ENCODE results near the gene ASTN2.

ASTN2 gene

DNA sequence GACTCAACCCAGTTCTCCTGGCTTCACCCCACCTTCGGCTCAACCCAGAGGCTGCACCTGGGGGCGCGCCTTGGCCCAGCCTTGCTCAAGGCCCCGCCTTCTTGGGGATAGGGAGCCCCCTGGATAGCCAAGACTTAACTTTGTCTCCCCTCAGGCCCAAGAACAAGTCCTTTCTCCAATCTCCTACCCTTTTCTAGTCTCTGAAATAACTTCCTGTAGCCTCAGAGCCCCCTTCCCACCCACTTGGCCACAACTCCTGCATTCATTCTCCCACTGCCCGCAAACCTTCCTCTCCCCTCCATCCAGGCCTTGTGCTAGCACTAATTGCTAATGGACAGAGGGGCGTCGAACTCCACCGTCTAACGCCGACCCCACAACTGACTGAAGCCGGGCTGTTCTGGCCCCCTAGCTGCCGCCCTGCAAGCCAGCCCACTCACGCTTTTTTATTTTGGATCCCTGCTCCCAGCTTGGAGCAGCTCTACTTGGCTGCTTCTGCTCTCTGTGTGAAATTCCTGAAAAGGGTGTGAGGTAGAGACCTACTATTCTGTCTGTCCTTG lies 579 bp upstream of the ASTN2 start:
- TF ChIP-seq FOXP2 (optimal IDR thresholded peaks at IDR 0.05; ENCODE audit: borderline replicate concordance, extremely low read depth, extremely low read length, insufficient read depth) = no peak
- no peak for TF ChIP-seq SIN3A (IDR thresholded peaks at IDR 0.05; ENCODE audit: borderline replicate concordance, insufficient read depth, low read length)
- no peak for TF ChIP-seq POLR2AphosphoS5 (IDR thresholded peaks at IDR 0.05; ENCODE audit: low read depth, low read length)
- TF ChIP-seq, protein P1, sequence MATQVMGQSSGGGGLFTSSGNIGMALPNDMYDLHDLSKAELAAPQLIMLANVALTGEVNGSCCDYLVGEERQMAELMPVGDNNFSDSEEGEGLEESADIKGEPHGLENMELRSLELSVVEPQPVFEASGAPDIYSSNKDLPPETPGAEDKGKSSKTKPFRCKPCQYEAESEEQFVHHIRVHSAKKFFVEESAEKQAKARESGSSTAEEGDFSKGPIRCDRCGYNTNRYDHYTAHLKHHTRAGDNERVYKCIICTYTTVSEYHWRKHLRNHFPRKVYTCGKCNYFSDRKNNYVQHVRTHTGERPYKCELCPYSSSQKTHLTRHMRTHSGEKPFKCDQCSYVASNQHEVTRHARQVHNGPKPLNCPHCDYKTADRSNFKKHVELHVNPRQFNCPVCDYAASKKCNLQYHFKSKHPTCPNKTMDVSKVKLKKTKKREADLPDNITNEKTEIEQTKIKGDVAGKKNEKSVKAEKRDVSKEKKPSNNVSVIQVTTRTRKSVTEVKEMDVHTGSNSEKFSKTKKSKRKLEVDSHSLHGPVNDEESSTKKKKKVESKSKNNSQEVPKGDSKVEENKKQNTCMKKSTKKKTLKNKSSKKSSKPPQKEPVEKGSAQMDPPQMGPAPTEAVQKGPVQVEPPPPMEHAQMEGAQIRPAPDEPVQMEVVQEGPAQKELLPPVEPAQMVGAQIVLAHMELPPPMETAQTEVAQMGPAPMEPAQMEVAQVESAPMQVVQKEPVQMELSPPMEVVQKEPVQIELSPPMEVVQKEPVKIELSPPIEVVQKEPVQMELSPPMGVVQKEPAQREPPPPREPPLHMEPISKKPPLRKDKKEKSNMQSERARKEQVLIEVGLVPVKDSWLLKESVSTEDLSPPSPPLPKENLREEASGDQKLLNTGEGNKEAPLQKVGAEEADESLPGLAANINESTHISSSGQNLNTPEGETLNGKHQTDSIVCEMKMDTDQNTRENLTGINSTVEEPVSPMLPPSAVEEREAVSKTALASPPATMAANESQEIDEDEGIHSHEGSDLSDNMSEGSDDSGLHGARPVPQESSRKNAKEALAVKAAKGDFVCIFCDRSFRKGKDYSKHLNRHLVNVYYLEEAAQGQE (IDR thresholded peaks at IDR 0.05; ENCODE audit: insufficient read depth in 1 of 2, low read depth in 2 of 2, low read length in 2 of 2) = no peak
- no peak for TF ChIP-seq TAF1 (IDR thresholded peaks at IDR 0.05; ENCODE audit: borderline replicate concordance, insufficient read depth, low read length)

DNA sequence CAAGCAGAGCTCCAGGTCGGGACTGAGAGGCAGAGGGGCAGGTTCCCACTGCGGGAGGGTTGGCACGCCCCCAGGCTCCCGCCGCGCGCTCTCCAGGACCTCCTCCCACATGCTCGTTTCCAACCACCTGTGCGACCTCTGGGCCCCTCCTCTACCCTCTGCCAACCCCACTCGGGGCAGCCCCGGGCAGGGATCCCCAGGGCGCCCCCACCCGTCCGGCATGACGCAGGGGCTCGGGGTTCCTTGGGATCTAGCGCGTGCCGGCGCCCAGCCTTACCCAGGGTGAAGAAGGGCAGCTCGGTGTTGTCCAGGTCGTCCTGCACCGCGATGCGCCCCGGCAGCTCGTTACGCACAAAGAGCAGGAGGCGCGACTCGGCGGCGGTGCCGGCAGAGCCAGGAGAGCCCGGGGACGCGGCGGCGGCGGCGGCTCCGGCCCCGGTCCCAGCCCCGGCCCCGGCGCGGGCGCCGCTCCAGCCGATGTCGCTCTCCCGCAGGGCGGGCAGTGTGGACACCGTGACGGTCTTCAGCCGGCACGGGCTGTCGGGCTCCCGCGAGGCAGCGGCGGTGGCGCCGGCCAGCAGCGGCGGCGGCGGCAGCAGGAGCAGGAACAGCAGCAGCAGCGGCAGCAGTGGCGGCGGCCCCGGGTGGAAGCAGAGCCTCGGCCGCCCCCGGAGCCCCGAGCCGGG lies 494 bp downstream of the ASTN2 start:
- TF ChIP-seq FOXP2 (optimal IDR thresholded peaks at IDR 0.05; ENCODE audit: borderline replicate concordance, extremely low read depth, extremely low read length, insufficient read depth) (no peak), POLR2AphosphoS5 (IDR thresholded peaks at IDR 0.05; ENCODE audit: low read depth, low read length) (no peak), SIN3A (IDR thresholded peaks at IDR 0.05; ENCODE audit: borderline replicate concordance, insufficient read depth, low read length) (no peak), TAF1 (IDR thresholded peaks at IDR 0.05; ENCODE audit: borderline replicate concordance, insufficient read depth, low read length) (no peak)
- TF ChIP-seq, protein P1 (IDR thresholded peaks at IDR 0.05; ENCODE audit: insufficient read depth in 1 of 2, low read depth in 2 of 2, low read length in 2 of 2) = no peak

DNA sequence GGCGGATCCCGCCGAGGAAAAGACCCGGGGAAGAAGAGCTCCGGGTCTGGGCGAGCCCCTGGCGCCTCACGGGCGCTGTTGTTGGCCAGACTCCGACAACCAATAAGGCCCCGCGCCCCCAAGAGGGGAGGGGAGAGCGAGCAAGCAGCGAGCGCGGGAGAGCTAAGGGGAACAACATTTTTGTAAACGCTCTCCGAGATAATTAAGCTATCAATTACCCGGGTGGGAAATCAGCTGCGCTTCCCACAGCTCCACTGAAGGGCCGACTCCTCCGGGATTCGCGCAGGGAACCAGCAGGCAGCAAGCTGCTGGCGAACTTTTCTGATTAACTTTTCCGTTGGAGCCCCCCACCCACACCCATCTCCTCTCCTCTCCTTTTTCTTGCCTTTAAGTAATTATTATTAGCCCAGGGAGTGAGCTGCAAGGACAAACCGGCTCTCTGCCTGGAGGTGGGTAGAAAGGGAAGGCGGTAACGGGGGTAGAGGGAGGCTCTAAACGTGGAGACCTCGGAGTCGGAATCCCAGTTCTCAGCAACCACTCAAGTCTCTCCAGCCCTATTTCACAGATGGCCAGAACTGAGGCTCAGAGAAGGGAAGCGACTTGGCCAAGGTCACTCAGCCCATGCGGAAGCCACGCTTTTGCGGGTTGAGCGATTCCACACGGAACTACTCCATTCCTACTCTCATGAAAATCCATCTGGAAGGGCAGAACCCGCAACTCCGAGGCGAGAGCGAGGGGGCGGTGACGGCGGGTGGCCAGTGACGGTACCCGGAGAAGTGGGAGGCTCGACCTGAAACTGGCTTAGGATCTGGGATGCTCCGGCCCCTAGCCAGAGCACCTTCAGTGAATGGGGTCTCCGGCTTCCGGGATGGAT lies 1.3 kb downstream of the ASTN2 start:
- TF ChIP-seq FOXP2 (optimal IDR thresholded peaks at IDR 0.05; ENCODE audit: borderline replicate concordance, extremely low read depth, extremely low read length, insufficient read depth) (no peak), POLR2AphosphoS5 (IDR thresholded peaks at IDR 0.05; ENCODE audit: low read depth, low read length) (no peak), SIN3A (IDR thresholded peaks at IDR 0.05; ENCODE audit: borderline replicate concordance, insufficient read depth, low read length) (no peak), TAF1 (IDR thresholded peaks at IDR 0.05; ENCODE audit: borderline replicate concordance, insufficient read depth, low read length) (no peak)
- TF ChIP-seq, protein P1 (IDR thresholded peaks at IDR 0.05; ENCODE audit: insufficient read depth in 1 of 2, low read depth in 2 of 2, low read length in 2 of 2) = no peak

DNA sequence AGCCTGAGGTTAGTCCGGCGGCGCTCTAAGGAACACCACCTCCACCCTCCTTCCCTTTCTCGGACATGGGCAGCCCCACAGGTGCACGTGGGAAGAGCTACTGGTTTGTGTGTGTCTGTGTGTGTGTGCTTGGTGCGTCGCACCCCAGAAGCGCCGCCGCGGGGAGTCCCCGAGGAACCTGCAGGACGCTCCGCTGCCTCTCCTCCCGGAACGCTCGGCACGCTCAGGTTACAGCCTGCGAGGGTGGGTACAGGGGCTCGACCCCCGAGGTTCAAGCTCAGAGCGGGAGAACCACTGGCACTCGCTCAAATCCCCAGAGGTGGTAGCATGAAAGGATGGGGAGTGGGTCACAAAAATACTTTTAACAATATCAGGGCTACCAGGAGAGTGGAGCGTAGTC lies 2.0 kb downstream of the ASTN2 start:
- TF ChIP-seq, protein P1 (IDR thresholded peaks at IDR 0.05; ENCODE audit: insufficient read depth in 1 of 2, low read depth in 2 of 2, low read length in 2 of 2) = no peak
- TF ChIP-seq POLR2AphosphoS5 (IDR thresholded peaks at IDR 0.05; ENCODE audit: low read depth, low read length) (no peak), SIN3A (IDR thresholded peaks at IDR 0.05; ENCODE audit: borderline replicate concordance, insufficient read depth, low read length) (no peak), TAF1 (IDR thresholded peaks at IDR 0.05; ENCODE audit: borderline replicate concordance, insufficient read depth, low read length) (no peak), FOXP2 (optimal IDR thresholded peaks at IDR 0.05; ENCODE audit: borderline replicate concordance, extremely low read depth, extremely low read length, insufficient read depth) (no peak)

Data from PFSK-1 (cell line).